Right hindlimb (tissue), 1 donor: ENCODE measurements around the gene SPEN.
"Not testable (repeated sequence)": the region's sequence is repeated elsewhere in the genome, so short reads cannot be mapped to it uniquely, and the experiment has no call there.

Source experiments
- DNase-seq: peaks from one replicate; pipeline ENCODE4 v3.0.0-alpha.2; 2018

Gene SPEN

DNA sequence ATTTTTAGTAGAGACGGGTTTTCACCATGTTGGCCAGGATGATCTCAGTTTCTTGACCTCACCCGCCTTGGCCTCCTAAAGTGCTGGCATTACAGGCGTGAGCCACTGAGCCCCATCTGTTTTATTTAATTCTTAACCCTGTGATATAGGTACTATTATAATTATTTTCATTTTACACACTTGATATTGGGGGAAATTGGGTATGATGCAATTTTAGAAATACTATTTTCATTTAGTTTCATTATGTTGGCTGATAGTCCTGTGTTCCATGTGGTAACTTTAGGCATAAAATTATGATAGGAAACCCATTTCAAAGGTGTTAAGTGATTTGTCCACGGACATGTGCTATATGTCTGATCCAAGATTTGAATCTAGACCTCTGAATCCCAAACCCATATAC, 61.1 kb downstream of the SPEN start:
- no peak for DNase-seq

DNA sequence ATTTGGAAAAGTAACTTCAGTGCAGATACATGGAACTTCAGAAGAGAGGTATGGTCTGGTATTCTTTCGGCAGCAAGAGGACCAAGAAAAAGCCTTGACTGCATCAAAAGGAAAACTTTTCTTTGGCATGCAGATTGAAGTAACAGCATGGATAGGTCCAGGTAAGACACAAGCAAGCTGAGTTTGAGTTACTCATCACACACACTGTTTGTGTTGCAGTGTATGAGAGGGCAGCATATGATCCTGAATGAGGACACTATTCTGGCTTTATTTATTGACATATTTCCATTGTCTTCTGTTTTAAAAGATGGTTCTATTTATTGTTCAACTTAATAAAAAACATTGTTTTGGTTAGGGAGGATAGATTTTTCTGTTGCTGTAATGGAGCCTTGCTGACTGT, 63.6 kb downstream of the SPEN start:
- no peak for DNase-seq

DNA sequence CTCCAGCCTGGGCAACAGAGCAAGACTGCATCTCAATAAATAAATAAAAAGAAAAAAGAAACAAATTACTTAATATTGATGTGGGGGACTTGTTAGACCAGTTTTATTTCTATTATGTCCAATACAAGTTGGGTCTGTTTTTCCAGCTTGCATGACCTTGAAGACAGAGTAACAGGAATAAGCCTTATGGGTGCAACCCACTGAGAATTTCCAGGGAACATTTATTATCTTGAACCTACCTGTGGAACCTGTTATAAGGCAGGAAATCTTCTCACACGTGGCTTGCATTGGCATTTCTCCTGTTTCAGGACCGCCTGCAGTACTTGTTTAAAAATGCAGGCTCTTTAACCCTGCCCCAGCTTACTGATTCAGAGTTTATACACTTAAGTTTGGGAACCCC, 64.4 kb downstream of the SPEN start:
- no peak for DNase-seq

- not testable (repeated sequence) for DNase-seq
Observed at GRCh38 chr1:15913607-15914006, 66.1 kb downstream of the SPEN start.

DNA sequence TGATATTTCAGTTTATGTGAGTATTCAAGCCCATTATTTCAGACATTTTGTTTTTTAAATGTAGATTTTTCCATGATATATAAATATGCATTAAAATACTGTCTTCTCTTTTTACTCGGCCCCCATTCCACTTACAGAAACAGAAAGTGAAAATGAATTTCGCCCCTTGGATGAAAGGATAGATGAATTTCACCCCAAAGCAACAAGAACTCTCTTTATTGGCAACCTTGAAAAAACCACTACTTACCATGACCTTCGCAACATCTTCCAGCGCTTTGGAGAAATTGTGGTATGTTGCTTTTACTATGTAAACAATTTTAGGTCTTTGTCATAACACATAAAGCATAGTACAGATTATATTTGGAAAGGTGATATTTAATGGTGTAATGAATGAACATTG, 68.5 kb downstream of the SPEN start:
- DNase-seq, result no peak

DNA sequence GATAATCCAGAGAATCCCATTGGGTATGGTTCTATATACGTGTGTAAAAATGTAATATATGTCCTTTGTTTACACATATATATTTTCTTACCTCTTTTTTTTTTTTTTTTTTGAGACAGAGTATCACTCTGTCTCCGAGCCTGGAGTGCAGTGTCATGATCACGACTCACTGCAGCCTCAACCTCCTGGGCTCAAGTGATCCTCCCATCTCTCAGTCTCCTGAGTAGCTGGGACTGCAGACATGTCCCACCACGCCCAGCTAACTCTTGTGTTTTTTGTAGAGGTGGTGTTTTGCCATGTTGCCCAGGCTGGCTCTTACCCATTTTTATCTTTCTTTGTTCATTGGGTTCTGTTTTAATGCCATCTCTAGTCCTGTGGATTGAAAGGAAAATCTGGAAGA, 68.9 kb downstream of the SPEN start:
- DNase-seq, result no peak

DNA sequence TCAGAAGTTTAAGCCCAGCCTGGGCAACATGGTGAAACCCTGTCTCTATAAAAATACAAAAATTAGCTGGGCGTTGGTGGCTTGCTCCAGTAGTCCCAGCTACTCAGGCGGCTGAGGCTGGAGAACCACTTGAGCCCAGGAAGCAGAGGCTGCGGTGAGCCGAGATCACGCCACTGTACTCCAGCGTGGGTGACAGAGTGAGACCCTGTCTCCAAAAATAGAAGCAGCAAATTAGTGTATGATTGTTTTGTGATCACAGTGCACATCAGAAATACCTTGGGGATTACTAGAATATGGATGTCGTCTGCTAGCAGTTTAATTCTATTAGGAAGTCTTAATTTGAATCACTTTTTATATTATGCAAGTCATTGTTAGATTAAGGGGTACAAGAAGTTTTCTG, 69.4 kb downstream of the SPEN start:
- no peak for DNase-seq

DNA sequence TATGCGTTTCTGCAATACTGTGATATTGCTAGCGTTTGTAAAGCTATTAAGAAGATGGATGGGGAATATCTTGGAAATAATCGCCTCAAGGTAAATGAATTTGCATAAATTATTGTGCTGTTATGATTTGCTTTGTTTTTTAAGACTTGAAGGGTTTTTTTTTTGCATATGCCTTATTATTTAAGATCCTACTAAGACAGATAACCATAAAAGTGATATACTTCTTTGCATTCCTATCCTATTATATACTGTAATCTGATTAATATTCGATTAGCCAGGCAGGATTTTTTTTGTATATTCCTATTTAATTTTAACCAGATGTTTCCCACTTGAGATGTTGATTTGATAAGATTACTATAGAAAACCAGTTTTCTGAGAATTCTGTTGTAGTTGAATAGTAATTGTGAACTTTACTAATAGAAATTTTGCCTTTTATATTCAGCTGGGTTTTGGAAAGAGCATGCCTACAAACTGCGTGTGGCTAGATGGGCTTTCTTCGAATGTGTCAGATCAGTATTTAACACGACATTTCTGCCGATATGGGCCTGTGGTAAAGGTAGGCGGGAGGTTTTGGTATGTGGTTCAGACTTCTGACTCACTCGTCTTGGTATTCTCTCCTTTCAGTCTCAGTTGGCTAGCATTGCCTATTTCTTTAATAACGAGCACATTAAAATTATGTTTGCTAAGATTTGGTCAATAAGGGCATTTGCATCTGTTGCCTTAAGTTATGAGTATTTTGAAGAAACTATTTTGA, 71.6 kb downstream of the SPEN start:
- no peak for DNase-seq

DNA sequence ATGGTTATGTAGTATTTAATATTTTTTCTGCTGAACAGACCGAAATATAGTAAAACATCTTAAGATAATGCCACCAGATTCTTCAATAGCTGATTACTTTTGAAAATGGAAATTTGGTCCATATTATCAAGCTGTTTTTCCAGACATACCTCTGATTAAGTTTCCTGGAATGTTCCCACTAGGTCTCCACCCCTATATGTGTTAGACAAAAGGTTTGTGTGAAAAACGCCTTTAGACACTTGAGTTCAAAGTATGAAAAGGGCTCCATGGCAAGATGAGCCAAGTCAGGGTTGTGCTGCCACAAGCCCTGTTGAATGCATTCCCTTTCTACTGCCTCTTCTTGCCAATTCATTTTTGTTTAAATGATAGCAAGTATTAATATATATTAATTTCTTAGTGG, 75.7 kb downstream of the SPEN start:
- DNase-seq, result no peak

- not testable (repeated sequence) for DNase-seq
Observed at GRCh38 chr1:15926448-15926847, 78.9 kb downstream of the SPEN start.

DNA sequence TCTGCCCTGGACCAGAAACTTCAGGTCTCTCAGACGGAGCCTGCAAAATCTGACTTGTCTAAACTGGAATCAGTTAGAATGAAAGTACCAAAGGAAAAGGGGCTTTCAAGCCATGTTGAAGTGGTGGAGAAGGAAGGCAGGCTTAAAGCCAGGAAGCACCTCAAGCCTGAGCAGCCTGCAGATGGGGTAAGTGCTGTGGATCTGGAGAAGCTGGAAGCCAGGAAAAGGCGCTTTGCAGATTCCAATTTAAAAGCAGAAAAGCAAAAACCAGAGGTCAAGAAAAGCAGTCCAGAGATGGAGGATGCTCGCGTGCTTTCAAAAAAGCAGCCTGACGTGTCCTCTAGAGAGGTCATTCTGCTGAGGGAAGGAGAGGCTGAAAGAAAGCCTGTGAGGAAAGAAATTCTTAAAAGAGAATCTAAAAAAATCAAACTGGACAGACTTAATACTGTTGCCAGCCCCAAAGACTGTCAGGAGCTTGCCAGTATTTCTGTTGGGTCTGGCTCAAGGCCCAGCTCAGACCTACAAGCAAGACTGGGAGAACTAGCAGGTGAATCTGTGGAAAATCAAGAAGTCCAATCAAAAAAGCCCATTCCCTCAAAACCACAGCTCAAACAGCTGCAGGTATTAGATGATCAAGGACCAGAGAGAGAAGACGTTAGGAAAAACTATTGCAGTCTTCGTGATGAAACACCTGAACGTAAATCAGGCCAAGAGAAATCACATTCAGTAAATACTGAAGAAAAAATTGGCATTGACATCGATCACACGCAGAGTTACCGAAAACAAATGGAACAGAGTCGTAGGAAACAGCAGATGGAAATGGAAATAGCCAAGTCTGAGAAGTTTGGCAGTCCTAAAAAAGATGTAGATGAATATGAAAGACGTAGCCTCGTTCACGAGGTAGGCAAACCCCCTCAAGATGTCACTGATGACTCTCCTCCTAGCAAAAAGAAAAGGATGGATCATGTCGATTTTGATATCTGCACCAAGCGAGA, 81.8 kb downstream of the SPEN start:
- no peak for DNase-seq

DNA sequence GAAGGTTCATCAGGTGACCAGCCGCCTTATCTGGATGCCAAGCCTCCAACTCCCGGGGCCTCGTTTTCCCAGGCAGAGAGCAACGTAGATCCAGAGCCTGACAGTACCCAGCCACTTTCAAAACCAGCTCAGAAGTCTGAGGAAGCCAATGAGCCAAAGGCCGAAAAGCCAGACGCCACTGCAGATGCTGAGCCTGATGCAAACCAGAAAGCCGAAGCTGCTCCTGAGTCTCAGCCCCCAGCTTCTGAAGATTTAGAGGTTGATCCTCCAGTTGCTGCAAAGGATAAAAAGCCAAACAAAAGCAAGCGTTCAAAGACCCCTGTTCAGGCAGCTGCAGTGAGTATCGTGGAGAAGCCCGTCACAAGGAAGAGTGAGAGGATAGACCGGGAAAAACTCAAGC, 83.9 kb downstream of the SPEN start:
- DNase-seq, result no peak

DNA sequence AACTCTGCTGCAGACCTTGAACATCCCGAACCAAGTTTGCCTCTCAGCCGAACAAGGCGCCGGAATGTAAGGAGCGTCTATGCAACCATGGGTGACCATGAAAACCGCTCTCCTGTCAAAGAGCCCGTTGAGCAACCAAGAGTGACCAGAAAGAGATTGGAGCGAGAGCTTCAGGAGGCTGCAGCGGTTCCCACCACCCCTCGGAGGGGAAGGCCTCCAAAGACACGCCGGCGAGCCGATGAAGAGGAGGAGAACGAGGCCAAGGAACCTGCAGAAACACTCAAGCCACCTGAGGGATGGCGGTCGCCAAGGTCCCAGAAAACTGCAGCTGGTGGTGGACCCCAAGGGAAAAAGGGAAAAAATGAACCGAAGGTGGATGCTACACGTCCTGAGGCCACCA, 84.4 kb downstream of the SPEN start:
- DNase-seq, result no peak

DNA sequence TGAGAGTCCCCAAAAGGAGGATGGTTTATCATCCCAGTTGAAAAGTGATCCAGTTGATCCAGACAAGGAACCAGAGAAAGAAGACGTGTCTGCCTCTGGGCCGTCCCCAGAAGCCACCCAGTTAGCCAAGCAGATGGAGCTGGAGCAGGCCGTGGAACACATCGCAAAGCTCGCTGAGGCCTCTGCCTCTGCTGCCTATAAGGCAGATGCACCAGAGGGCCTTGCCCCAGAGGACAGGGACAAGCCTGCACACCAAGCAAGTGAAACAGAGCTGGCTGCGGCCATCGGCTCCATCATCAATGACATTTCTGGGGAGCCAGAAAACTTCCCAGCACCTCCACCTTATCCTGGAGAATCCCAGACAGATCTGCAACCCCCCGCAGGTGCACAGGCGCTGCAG, 85.1 kb downstream of the SPEN start:
- no peak for DNase-seq

GRCh38 chr1:15933684-15934083, 86.2 kb downstream of the SPEN start:
- no peak for DNase-seq

- DNase-seq, result no peak
Observed at GRCh38 chr1:15934211-15935055, 86.9 kb downstream of the SPEN start.

GRCh38 chr1:15935056-15935950, 87.8 kb downstream of the SPEN start:
- DNase-seq, result no peak

GRCh38 chr1:15936025-15936424, 88.5 kb downstream of the SPEN start:
- no peak for DNase-seq

DNA sequence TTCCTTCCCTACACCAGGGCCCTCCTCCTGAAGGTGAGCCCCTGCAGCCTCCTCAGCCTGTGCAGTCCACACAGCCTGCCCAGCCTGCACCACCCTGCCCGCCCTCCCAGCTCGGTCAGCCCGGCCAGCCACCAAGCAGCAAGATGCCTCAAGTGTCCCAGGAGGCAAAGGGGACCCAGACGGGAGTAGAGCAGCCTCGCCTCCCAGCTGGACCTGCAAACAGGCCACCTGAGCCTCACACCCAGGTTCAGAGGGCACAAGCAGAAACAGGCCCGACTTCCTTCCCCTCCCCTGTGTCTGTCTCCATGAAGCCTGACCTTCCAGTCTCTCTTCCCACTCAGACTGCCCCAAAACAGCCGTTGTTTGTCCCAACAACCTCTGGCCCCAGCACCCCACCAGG, 89.6 kb downstream of the SPEN start:
- no peak for DNase-seq

DNA sequence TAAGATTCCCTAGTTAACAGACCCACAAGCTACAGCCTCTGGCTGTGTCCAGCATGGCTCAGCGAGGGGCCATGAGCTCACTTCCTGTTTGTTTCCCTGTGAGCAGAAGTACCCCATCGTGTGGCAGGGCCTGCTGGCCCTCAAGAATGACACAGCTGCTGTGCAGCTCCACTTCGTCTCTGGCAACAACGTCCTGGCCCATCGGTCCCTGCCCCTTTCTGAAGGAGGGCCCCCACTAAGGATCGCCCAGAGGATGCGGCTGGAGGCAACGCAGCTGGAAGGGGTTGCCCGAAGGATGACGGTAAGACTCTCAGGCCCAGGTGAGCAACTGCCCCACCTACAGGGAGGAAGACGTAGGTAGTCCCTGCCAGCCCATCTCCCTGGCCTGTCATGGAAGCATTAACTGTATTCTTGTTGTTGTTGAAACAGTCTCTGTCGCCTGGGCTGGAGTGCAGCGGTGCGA, 90.2 kb downstream of the SPEN start:
- no peak for DNase-seq

- no peak for DNase-seq
Observed at GRCh38 chr1:15938628-15939161, 91.2 kb downstream of the SPEN start.
